ENCODE data around the gene TMEM176B. TPM values are rescaled to one million over a fixed set of nuclear protein-coding genes. Genes with fewer than 3 reads are reported as not detected.
"Not testable (repeated sequence)": the region's sequence is repeated elsewhere in the genome, so short reads cannot be mapped to it uniquely, and the experiment has no call there.

Gene TMEM176B
- total RNA-seq, 1 experiment from 2014 or later: not detected

DNA sequence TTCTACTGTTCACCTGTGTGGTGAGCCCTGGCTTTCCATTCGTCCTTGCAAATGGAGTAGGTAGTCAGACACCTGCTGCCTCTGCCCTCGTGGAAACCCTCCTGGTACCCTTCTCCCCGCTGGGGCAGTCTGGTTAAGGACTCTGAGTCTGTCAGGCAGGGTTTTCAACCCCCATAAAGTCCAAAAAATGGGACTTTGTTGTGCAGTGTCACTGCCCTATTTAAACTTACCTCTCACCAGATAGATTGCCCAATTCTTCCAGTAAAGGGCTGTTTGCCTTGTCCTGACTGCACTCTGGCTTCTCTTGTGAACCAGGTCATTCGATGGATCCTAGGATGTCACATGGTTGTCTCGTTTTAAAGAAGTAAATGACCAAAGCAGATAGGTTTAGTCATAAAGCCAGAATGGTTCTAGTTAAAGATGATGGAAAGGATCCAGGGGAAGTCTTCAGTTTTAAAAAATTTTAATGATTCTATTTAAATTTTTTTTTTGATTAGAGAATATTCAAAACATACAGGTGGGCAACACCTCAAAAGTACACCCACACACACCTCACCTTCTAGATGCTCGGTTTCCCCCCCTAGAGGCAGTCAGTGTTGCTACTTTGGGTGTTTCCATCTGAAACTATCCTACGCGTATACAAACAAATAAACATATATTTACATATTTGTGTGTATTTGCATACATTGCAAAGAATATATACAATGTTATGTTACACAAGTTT, 22.0 kb downstream of the TMEM176B start:
- Histone ChIP-seq H3K9ac (ENCODE audit: low read length) (no peak overlapping the region), H4K20me1 (ENCODE audit: low read length) (no peaks in the 10 kb centered on the region), H2AFZ (ENCODE audit: low read length) (no peak overlapping the region), H3K4me1 (ENCODE audit: insufficient read depth, low read length) (no peaks in the 10 kb centered on the region), H3K36me3 (ENCODE audit: low read depth, low read length) (no peaks in the 10 kb centered on the region), H3K9me3 (ENCODE audit: low read length) (no peaks in the 10 kb centered on the region), H3K4me2 (ENCODE audit: low read length) (peak overlapping the region; percentile 37), H3K79me2 (ENCODE audit: low read length) (no peaks in the 10 kb centered on the region), H3K4me3 (ENCODE audit: low read length) (no peak overlapping the region), H3F3A (ENCODE audit: low read length, unreplicated experiment) (no peaks in the 10 kb centered on the region), H3K27me3 (ENCODE audit: low read length) (peaks cover 39% of the 10 kb centered on the region), H3K9me2 (replicated peaks; ENCODE audit: low read length) (no peaks in the 10 kb centered on the region), H3K27ac (ENCODE audit: low read length) (no peak overlapping the region)
- DNase-seq: peak; percentile 5
- POLR2A ChIA-PET (ENCODE audit: unreplicated experiment): no interaction called here
- TF ChIP-seq EZH2phosphoT487 (IDR thresholded peaks at IDR 0.05; ENCODE audit: borderline replicate concordance, low read length): no peak
- TF ChIP-seq, protein P1, sequence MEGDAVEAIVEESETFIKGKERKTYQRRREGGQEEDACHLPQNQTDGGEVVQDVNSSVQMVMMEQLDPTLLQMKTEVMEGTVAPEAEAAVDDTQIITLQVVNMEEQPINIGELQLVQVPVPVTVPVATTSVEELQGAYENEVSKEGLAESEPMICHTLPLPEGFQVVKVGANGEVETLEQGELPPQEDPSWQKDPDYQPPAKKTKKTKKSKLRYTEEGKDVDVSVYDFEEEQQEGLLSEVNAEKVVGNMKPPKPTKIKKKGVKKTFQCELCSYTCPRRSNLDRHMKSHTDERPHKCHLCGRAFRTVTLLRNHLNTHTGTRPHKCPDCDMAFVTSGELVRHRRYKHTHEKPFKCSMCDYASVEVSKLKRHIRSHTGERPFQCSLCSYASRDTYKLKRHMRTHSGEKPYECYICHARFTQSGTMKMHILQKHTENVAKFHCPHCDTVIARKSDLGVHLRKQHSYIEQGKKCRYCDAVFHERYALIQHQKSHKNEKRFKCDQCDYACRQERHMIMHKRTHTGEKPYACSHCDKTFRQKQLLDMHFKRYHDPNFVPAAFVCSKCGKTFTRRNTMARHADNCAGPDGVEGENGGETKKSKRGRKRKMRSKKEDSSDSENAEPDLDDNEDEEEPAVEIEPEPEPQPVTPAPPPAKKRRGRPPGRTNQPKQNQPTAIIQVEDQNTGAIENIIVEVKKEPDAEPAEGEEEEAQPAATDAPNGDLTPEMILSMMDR (conservative IDR thresholded peaks at IDR 0.05; ENCODE audit: low read depth, low read length): no peak
- TF ChIP-seq EZH2 (IDR thresholded peaks at IDR 0.05; ENCODE audit: low read length, unreplicated experiment): no peak
- no TSS peak for BruUV-seq (replicated peaks)
- ATAC-seq: peak; percentile 40
- intact Hi-C loops (cut with micrococcal nuclease): loop anchor here (1.0 to 5.0 kb wide), 3 partner anchors 99 to 331 kb away; no protein-coding TSS in a partner anchor
- CTCF ChIA-PET: interaction anchor here (0.6 kb wide), 1 partner anchor 120 kb away, joined by 3 read pairs; no protein-coding TSS in a partner anchor

DNA sequence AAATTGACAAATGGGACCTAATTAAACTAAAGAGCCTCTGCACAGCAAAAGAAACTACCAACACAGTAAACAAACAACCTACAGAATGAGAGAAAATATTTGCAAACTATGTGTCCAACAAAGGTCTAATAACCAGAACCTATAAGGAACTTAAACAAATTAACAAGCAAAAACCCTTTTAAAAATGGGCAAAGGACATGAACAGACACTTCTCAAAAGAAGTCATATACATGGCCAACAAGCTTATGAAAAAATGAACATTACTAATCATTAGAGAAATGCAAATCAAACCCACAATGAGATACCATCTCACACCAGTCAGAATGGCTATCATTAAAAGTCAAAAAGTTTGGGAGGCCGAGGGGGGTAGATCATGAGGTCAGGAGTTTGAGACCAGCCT, 26.0 kb downstream of the TMEM176B start:
- H2AFZ ChIP-seq (ENCODE audit: low read length); H3K4me1 ChIP-seq (ENCODE audit: insufficient read depth, low read length); H3F3A ChIP-seq (ENCODE audit: low read length, unreplicated experiment); POLR2A ChIA-PET (ENCODE audit: unreplicated experiment); ATAC-seq; H3K4me2 ChIP-seq (ENCODE audit: low read length); H3K9me3 ChIP-seq (ENCODE audit: low read length); H3K4me3 ChIP-seq (ENCODE audit: low read length); BruUV-seq (replicated peaks); intact Hi-C loops (cut with micrococcal nuclease); H3K79me2 ChIP-seq (ENCODE audit: low read length); H3K36me3 ChIP-seq (ENCODE audit: low read depth, low read length); CTCF ChIA-PET; H3K9me2 ChIP-seq (replicated peaks; ENCODE audit: low read length); H3K9ac ChIP-seq (ENCODE audit: low read length); H4K20me1 ChIP-seq (ENCODE audit: low read length); DNase-seq; H3K27ac ChIP-seq (ENCODE audit: low read length): not testable (repeated sequence)
- H3K27me3 ChIP-seq (ENCODE audit: low read length): peaks cover 40% of the 10 kb centered on the region

DNA sequence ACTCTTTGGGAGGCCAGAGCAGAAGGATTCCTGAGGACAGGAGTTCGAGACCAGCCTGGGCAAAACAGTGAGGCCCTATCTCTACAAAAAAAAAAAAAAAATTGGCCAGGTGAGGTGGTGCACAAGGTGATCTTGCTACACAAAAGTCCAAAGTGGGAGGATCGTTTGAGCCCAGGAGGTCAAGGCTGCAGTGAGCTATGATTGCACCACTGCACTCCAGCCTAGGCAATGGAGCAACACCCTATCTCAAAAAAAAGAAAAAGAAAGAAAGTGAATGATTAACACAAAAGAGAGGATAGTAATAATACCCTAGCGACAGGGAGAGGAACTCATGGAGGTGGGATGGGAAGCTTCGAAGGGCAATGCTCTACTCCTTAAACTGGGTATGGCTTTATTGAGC, 30.4 kb downstream of the TMEM176B start:
- no peak overlapping the region for H3K27ac ChIP-seq (ENCODE audit: low read length)
- no peaks in the 10 kb centered on the region for H4K20me1 ChIP-seq (ENCODE audit: low read length)
- no peak overlapping the region for H3K9ac ChIP-seq (ENCODE audit: low read length)
- POLR2A ChIA-PET (ENCODE audit: unreplicated experiment): no interaction called here
- TF ChIP-seq EZH2 (IDR thresholded peaks at IDR 0.05; ENCODE audit: low read length, unreplicated experiment): no peak
- TF ChIP-seq, protein P1 (conservative IDR thresholded peaks at IDR 0.05; ENCODE audit: low read depth, low read length): no peak
- TF ChIP-seq EZH2phosphoT487 (IDR thresholded peaks at IDR 0.05; ENCODE audit: borderline replicate concordance, low read length): no peak
- peaks cover 46% of the 10 kb centered on the region for H3K27me3 ChIP-seq (ENCODE audit: low read length)
- H3K79me2 ChIP-seq (ENCODE audit: low read length): no peaks in the 10 kb centered on the region
- DNase-seq (no peak), ATAC-seq (no peak)
- intact Hi-C loops (cut with micrococcal nuclease): no loop called here
- H3K4me3 ChIP-seq (ENCODE audit: low read length): no peak overlapping the region
- H3K4me1 ChIP-seq (ENCODE audit: insufficient read depth, low read length): no peaks in the 10 kb centered on the region
- no peaks in the 10 kb centered on the region for H3K9me2 ChIP-seq (replicated peaks; ENCODE audit: low read length)
- H2AFZ ChIP-seq (ENCODE audit: low read length): no peak overlapping the region
- no peaks in the 10 kb centered on the region for H3K36me3 ChIP-seq (ENCODE audit: low read depth, low read length)
- H3F3A ChIP-seq (ENCODE audit: low read length, unreplicated experiment): no peaks in the 10 kb centered on the region
- CTCF ChIA-PET: no interaction called here
- no TSS peak for BruUV-seq (replicated peaks)
- H3K4me2 ChIP-seq (ENCODE audit: low read length): no peak overlapping the region
- H3K9me3 ChIP-seq (ENCODE audit: low read length): no peaks in the 10 kb centered on the region
